K562 (cell line): ENCODE measurements around the gene EWSR1. TPM values are rescaled to one million over a fixed set of nuclear protein-coding genes. Genes with fewer than 3 reads are reported as not detected.

Experiments used
- ATAC-seq: fragments of 200-7000 bp; cut with Tn5 transposase; 3 replicates; pipeline ENCODE4 v1.9.1; 2020; ENCODE audit warnings: moderate library complexity
- BruUV-seq: library from RNA; stranded (reverse); fragments of 400-500 nt; replicated peaks from 2 replicates; lab custom pipeline; 2021; lab: Mats Ljungman, UMichigan
- CTCF ChIA-PET: fragments of 300-600 bp; formaldehyde crosslinking; extraction: SDS; loops from one replicate; lab custom pipeline; 2021; ENCODE audit warnings: low intra/inter-chr PET ratio; lab: Yijun Ruan, JAX
- POLR2A ChIA-PET: fragments of 300-600, 350-650 bp; sonication (Branson Sonifier 250); formaldehyde crosslinking; extraction: SDS; loops from one replicate; lab custom pipeline; 2021; ENCODE audit warnings: antibody characterized with exemption, inconsistent platforms; lab: Yijun Ruan, JAX
- DNase-seq, 4 experiments: peaks; one replicate each; pipeline versions ENCODE4 v3.0.0 to v3.0.0-alpha.2; 2011 to 2018; ENCODE audit warnings: low spot score in 3 of 4, mixed read lengths in 3 of 4; ENCODE audit errors: extremely low read depth in 1 of 4
- FAIRE-seq: peaks from 2 replicates; lab custom pipeline; 2011; peaks lifted over from hg19 to GRCh38; lab: Jason Lieb, UNC
- H2AFZ ChIP-seq: 2 replicates; pipeline ENCODE4 v1.6.0; 2011; ENCODE audit warnings: low read depth, low read length, control low read depth, inconsistent platforms
- H3K27ac ChIP-seq: fragments of 200-600 bp; 3 replicates; pipeline ENCODE4 v1.8.0; 2011; ENCODE audit warnings: low read depth, mild to moderate bottlenecking, control low read depth, inconsistent platforms, low read length, moderate library complexity, mixed read lengths; ENCODE audit errors: extremely low read depth
- H3K27me3 ChIP-seq, 2 experiments: fragments of 300-600 bp in 1 of 2; 2 replicates in 1 of 2; 3 replicates in 1 of 2; pipeline versions ENCODE4 v1.6.0 to v1.8.0; 2011; ENCODE audit warnings: inconsistent platforms in 2 of 2, low read length in 2 of 2, mild to moderate bottlenecking in 1 of 2, mixed read lengths in 1 of 2, moderate library complexity in 1 of 2; ENCODE audit not compliant: control insufficient read depth in 2 of 2, insufficient read depth in 2 of 2
- H3K36me3 ChIP-seq: fragments of 300-600 bp; 3 replicates; pipeline ENCODE4 v1.8.0; 2011; ENCODE audit warnings: mild to moderate bottlenecking, low read length, inconsistent platforms; ENCODE audit not compliant: control insufficient read depth, insufficient read depth
- H3K4me1 ChIP-seq, 2 experiments: fragments of 200-600 bp in 1 of 2; replicated peaks in 1 of 2; 2 replicates in 1 of 2; 3 replicates in 1 of 2; pipeline versions ENCODE4 v1.5.1 to v1.8.0; 2011; ENCODE audit warnings: inconsistent platforms in 2 of 2, low read length in 2 of 2, mild to moderate bottlenecking in 1 of 2, mixed read lengths in 1 of 2, moderate library complexity in 1 of 2; ENCODE audit not compliant: control insufficient read depth in 2 of 2, insufficient read depth in 2 of 2
- H3K4me2 ChIP-seq: 2 replicates; pipeline ENCODE4 v1.6.1; 2011; ENCODE audit warnings: low read length, control low read depth, inconsistent platforms, mixed read lengths; ENCODE audit not compliant: insufficient read depth
- H3K4me3 ChIP-seq: fragments of 200-600 bp; sonication (generic), shearing (Covaris generic); 2 replicates; pipeline ENCODE4 v1.5.1; 2016; ENCODE audit warnings: control low read depth, inconsistent platforms
- H3K79me2 ChIP-seq: fragments of 200-600 bp; 3 replicates; pipeline ENCODE4 v1.8.0; 2011; ENCODE audit warnings: low read length, inconsistent platforms; ENCODE audit not compliant: control insufficient read depth, insufficient read depth
- H3K9ac ChIP-seq, 2 experiments: 2 replicates each; pipeline versions ENCODE4 v1.6.0 to v1.6.1; 2011; ENCODE audit warnings: low read depth in 2 of 2, low read length in 2 of 2, control low read depth in 1 of 2, inconsistent platforms in 1 of 2, mild to moderate bottlenecking in 1 of 2, mixed read lengths in 1 of 2; ENCODE audit not compliant: insufficient read depth in 1 of 2
- H3K9me1 ChIP-seq: one replicate; pipeline ENCODE4 v1.6.0; 2011; ENCODE audit warnings: inconsistent platforms, mild to moderate bottlenecking, low read length, moderate library complexity; ENCODE audit not compliant: control insufficient read depth, insufficient read depth
- H3K9me3 ChIP-seq: replicated peaks from 2 replicates; pipeline ENCODE4 v1.5.1; 2011; ENCODE audit warnings: low read depth, low read length, inconsistent platforms; ENCODE audit not compliant: control insufficient read depth, insufficient read depth
- H4K20me1 ChIP-seq: replicated peaks from 2 replicates; pipeline ENCODE4 v1.6.1; 2011; ENCODE audit warnings: low read length, inconsistent platforms, mixed read lengths; ENCODE audit not compliant: control insufficient read depth, insufficient read depth
- ARNT ChIP-seq, 2 experiments: fragments of 450-650 bp; IDR thresholded peaks; 2 replicates each; pipeline ENCODE4 v1.6.1; 2016; ENCODE audit warnings: mild to moderate bottlenecking in 1 of 2
- BRF1 ChIP-seq: IDR thresholded peaks from 3 replicates; pipeline ENCODE4 v1.6.1; 2011; ENCODE audit warnings: borderline replicate concordance, mild to moderate bottlenecking; ENCODE audit not compliant: insufficient read length; ENCODE audit errors: extremely low read depth
- CBX5 ChIP-seq: IDR thresholded peaks from 2 replicates; pipeline ENCODE4 v1.6.1; 2014; ENCODE audit warnings: low read depth, borderline replicate concordance
- MXD1 ChIP-seq: fragments of 250-450 bp; sonication (Bioruptor Pico); IDR thresholded peaks from 2 replicates; pipeline ENCODE4 v1.8.0; 2021; ENCODE audit warnings: borderline replicate concordance, mild to moderate bottlenecking, moderate library complexity; ENCODE audit not compliant: poor library complexity, severe bottlenecking
- RBBP5 ChIP-seq: fragments of 200-600 bp; sonication (generic); IDR thresholded peaks from 2 replicates; pipeline ENCODE4 v1.6.1; 2012; ENCODE audit warnings: borderline replicate concordance, mild to moderate bottlenecking, low read length, control low read depth, inconsistent platforms; ENCODE audit not compliant: insufficient read depth, poor library complexity, severe bottlenecking
- RBM22 ChIP-seq: fragments of 200-400 bp; formaldehyde crosslinking; IDR thresholded peaks from 2 replicates; pipeline ENCODE4 v1.6.1; 2018; ENCODE audit warnings: low read length, low read depth; ENCODE audit not compliant: poor library complexity, severe bottlenecking
- RUNX1 ChIP-seq: sonication (generic); IDR thresholded peaks from 2 replicates; pipeline ENCODE4 v1.6.1; 2016; ENCODE audit warnings: antibody characterized with exemption, low read depth
- SAFB ChIP-seq: fragments of 200-400 bp; formaldehyde crosslinking; IDR thresholded peaks from 2 replicates; pipeline ENCODE4 v1.6.1; 2017; ENCODE audit warnings: low read depth, low read length, borderline replicate concordance
- TFE3 ChIP-seq: fragments of 450-650 bp; formaldehyde crosslinking; IDR thresholded peaks from 2 replicates; pipeline ENCODE4 v1.4.0; 2020; ENCODE audit warnings: mild to moderate bottlenecking, mixed read lengths
- ZBTB17 ChIP-seq: fragments of 450-650 bp; formaldehyde crosslinking; IDR thresholded peaks from 2 replicates; pipeline ENCODE4 v1.4.0; 2020; ENCODE audit warnings: mild to moderate bottlenecking
- ZC3H4 ChIP-seq: sonication (generic); formaldehyde crosslinking; IDR thresholded peaks from 2 replicates; pipeline ENCODE4 v1.9.0; 2021; ENCODE audit warnings: missing genetic modification reagents, borderline replicate concordance
- ZKSCAN1 ChIP-seq: fragments of 150-350 bp; IDR thresholded peaks from 2 replicates; pipeline ENCODE4 v1.6.1; 2016; ENCODE audit warnings: low read depth, low read length
- ZNF518B ChIP-seq: fragments of 250-450 bp; sonication (Bioruptor Pico); IDR thresholded peaks from 2 replicates; pipeline ENCODE4 v1.5.0; 2021; ENCODE audit warnings: mild to moderate bottlenecking, moderate library complexity
- ZZZ3 ChIP-seq: fragments of 450-650 bp; IDR thresholded peaks from 2 replicates; pipeline ENCODE4 v1.6.1; 2016; ENCODE audit warnings: antibody characterized with exemption, mild to moderate bottlenecking, moderate library complexity
- WGBS: fragments of 100-300 bp; shearing (Covaris generic); methylation state at CpG from one replicate; pipeline ENCODE4 v1.1.6; 2016; ENCODE audit warnings: low coverage, mixed read lengths; ENCODE audit not compliant: insufficient coverage; ENCODE audit errors: missing lambda C conversion rate; 5-methylcytosine and 5-hydroxymethylcytosine counted together
- in situ Hi-C: fragments of 300-500 bp; cut with MboI; formaldehyde crosslinking; loops from 4 replicates; pipeline ENCODE4 v1.15.0; 2018; ENCODE audit warnings: inconsistent platforms, mixed read lengths
- intact Hi-C: fragments of 100-400 bp; cut with micrococcal nuclease; formaldehyde crosslinking; loops from 2 replicates; pipeline ENCODE4 v1.14.2; 2022
- polyA plus RNA-seq, 8 experiments: library from polyadenylated mRNA; depleted of rRNA in 4 of 8; stranded (reverse) in 5 of 8; unstranded in 3 of 8; fragments of >200 nt; fragmentation: Nextera tagmentation in 2 of 8; fragmentation: Illumina TruSeq in 1 of 8; extraction: Ambion mirVana in 2 of 8; extraction: Trizol in 1 of 8; gene quantifications; 2 replicates each; pipeline versions ENCODE4 v1.2.1 to v1.2.3, GENCODE V29; 2011 to 2014; ENCODE audit warnings: inconsistent platforms in 1 of 8, missing spikeins in 1 of 8
- total RNA-seq, 7 experiments: library from RNA; depleted of rRNA in 6 of 7; stranded (reverse); fragments of >200 nt in 6 of 7; fragmentation: Illumina TruSeq in 2 of 7; extraction: Trizol in 2 of 7; gene quantifications; 2 replicates each; pipeline versions ENCODE4 v1.2.1 to v1.2.3, GENCODE V29; 2011 to 2021; ENCODE audit warnings: low replicate concordance in 1 of 7

Gene EWSR1
- total and polyA plus RNA-seq, 9 of the 15 experiments (the other 6 are each of a cell fraction or from before 2014, with no cell fraction given), result 83.3 to 450 (median 239) TPM

- POLR2A ChIA-PET, result interaction anchor here (0.7 to 1.4 kb wide), 7 partner anchors 11 to 143 kb away, joined by 3 to 5 read pairs (median 3); partner anchors contain the start of gene EWSR1
- no peak for TF ChIP-seq RUNX1
- TF ChIP-seq ZC3H4, result no peak
- no peak for TF ChIP-seq ZBTB17 (CRISPR knock-in tag)
- no peak for TF ChIP-seq SAFB
- TF ChIP-seq RBBP5, result no peak
- TF ChIP-seq ZNF518B (CRISPR knock-in tag), result no peak
- no peak for TF ChIP-seq TFE3 (CRISPR knock-in tag)
- TF ChIP-seq ARNT (IDR thresholded peaks at IDR 0.05), result no peak
- TF ChIP-seq RBM22, result no peak
- TF ChIP-seq ZKSCAN1, result no peak
- no peak for TF ChIP-seq CBX5
- no peak for TF ChIP-seq ZZZ3
- TF ChIP-seq MXD1 (CRISPR knock-in tag), result no peak
- no peak for TF ChIP-seq BRF1
These were observed 22.3 kb upstream of the EWSR1 start for GRCh38 chr22:29245626-29246385.

More at GRCh38 chr22:29245626-29246385, 22.3 kb upstream of the EWSR1 start:
- Histone ChIP-seq H3K4me3 (no peak overlapping the region), H3K36me3 (no peaks in the 10 kb centered on the region), H3K9me3 (no peaks in the 10 kb centered on the region), H3K27me3 (no peaks in the 10 kb centered on the region), H3K9me1 (no peaks in the 10 kb centered on the region), H3K79me2 (no peaks in the 10 kb centered on the region), H4K20me1 (0 out of 2 replicates have a peak, but pooled peaks cover 4% of the 10 kb centered on the region), H3K4me1 (peaks cover 0 to 6% of the 10 kb centered on the region in 2 experiments; a peak in 2 of 5 replicates), H3K9ac (0 out of 4 replicates have a peak overlapping the region, but pooled peaks of 1 of the 2 experiments have one; percentile 28), H3K4me2 (no peak overlapping the region), H3K27ac (no peak overlapping the region), H2AFZ (no peak overlapping the region)
- in situ Hi-C loops (loop anchor here (5.0 kb wide), 1 partner anchor 189 kb away; no protein-coding TSS in a partner anchor), intact Hi-C loops (loop anchor here (2.0 to 10.0 kb wide), 4 partner anchors 89 to 641 kb away; no protein-coding TSS in a partner anchor)
- ATAC-seq (peak; percentile 97), FAIRE-seq (peak; percentile 79), DNase-seq (peak; percentile 63 to 72 (median 65))
- no TSS peak for BruUV-seq
- CTCF ChIA-PET, result interaction anchor here (0.5 to 1.7 kb wide), 4 partner anchors 43 to 645 kb away, joined by 3 to 10 read pairs (median 5); no protein-coding TSS in a partner anchor
- WGBS, result 25% methylated on average over 9 of the region's 11 CpGs
